ENCODE results near the gene TGFBR1.
A peak's percentile ranks its signal among the peaks of the same experiment; 100 is the strongest.

DNA sequence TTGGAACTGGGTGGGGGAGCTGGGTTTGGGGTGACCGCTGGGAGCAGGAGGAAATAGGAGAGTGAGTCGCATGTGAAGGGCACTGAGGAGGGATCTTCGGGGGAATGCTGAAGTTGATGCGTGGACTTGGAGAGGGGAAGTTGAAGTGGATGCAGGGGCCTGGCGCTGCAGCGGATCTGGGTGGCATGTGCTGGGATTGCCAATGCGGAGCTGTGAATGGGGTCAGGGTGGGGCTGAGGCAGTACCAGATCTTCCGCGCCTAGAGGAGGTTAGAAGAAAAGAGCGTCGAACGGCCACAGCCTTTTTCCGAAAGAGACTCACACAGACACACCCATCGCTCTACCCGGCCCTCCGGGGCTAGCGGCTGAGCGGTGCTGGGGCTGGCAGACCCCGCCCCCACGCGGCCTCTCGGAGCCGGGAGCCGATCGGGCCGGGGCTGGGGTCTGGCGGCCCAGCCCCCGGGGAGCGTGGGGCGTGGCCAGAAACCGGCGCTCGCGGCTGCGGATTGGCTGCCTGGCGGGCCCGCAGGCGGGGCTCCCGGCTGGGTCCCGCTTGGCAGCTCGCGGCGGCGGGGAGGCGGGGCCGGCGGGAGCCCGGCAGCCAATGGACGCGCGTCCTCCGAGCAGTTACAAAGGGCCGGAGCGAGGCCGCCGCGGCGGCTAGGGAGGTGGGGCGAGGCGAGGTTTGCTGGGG is at the start of gene TGFBR1:
- TF ChIP-seq, protein P1, sequence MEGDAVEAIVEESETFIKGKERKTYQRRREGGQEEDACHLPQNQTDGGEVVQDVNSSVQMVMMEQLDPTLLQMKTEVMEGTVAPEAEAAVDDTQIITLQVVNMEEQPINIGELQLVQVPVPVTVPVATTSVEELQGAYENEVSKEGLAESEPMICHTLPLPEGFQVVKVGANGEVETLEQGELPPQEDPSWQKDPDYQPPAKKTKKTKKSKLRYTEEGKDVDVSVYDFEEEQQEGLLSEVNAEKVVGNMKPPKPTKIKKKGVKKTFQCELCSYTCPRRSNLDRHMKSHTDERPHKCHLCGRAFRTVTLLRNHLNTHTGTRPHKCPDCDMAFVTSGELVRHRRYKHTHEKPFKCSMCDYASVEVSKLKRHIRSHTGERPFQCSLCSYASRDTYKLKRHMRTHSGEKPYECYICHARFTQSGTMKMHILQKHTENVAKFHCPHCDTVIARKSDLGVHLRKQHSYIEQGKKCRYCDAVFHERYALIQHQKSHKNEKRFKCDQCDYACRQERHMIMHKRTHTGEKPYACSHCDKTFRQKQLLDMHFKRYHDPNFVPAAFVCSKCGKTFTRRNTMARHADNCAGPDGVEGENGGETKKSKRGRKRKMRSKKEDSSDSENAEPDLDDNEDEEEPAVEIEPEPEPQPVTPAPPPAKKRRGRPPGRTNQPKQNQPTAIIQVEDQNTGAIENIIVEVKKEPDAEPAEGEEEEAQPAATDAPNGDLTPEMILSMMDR (IDR thresholded peaks at IDR 0.05) = peak in 2 of 5 experiments; percentile 41 to 44
- peak in 1 of 2 donors; percentile 74 for TF ChIP-seq EP300 (IDR thresholded peaks at IDR 0.05)

Data from tibial nerve (tissue), 4 donors.